HEK293T (cell line): ENCODE results near the gene DMAC2.

Experiments
- CTCF ChIA-PET: fragments of 350-600 bp; formaldehyde crosslinking; extraction: SDS; loops from one replicate; lab custom pipeline; 2021; ENCODE audit warnings: antibody characterized with exemption, inconsistent platforms; lab: Yijun Ruan, JAX
- POLR2A ChIA-PET: fragments of 350-600 bp; formaldehyde crosslinking; extraction: SDS; loops from one replicate; lab custom pipeline; 2020; ENCODE audit warnings: antibody characterized with exemption, inconsistent platforms; lab: Yijun Ruan, JAX
- DNase-seq: peaks from one replicate; pipeline ENCODE4 v3.0.0; 2012; ENCODE audit warnings: mixed read lengths; ENCODE audit errors: extremely low spot score
- ARNT ChIP-seq: fragments of 450-650 bp; IDR thresholded peaks from 2 replicates; pipeline ENCODE4 v1.6.1; 2017; ENCODE audit warnings: mild to moderate bottlenecking
- BHLHE40 ChIP-seq: fragments of 450-650 bp; IDR thresholded peaks from 2 replicates; pipeline ENCODE4 v1.6.1; 2016; ENCODE audit warnings: mild to moderate bottlenecking, moderate library complexity, borderline replicate concordance
- CTBP1 ChIP-seq: fragments of 450-650 bp; IDR thresholded peaks from 2 replicates; pipeline ENCODE4 v1.6.1; 2016; ENCODE audit warnings: borderline replicate concordance
- ELF4 ChIP-seq: fragments of 450-650 bp; IDR thresholded peaks from 2 replicates; pipeline ENCODE4 v1.6.1; 2017; ENCODE audit warnings: antibody characterized with exemption
- FOXA1 ChIP-seq: fragments of 450-650 bp; IDR thresholded peaks from 2 replicates; pipeline ENCODE4 v1.6.1; 2016; ENCODE audit warnings: mild to moderate bottlenecking
- FOXK2 ChIP-seq: fragments of 450-650 bp; IDR thresholded peaks from 2 replicates; pipeline ENCODE4 v1.6.1; 2016; ENCODE audit warnings: mild to moderate bottlenecking
- FOXM1 ChIP-seq: fragments of 450-650 bp; IDR thresholded peaks from 2 replicates; pipeline ENCODE4 v1.6.1; 2017; ENCODE audit warnings: mild to moderate bottlenecking, borderline replicate concordance
- HDGF ChIP-seq: fragments of 450-650 bp; IDR thresholded peaks from 2 replicates; pipeline ENCODE4 v1.6.1; 2017; ENCODE audit warnings: antibody characterized with exemption, borderline replicate concordance
- L3MBTL2 ChIP-seq: fragments of 450-650 bp; conservative IDR thresholded peaks from 2 replicates; pipeline ENCODE4 v1.6.1; 2016; ENCODE audit warnings: mild to moderate bottlenecking
- LEF1 ChIP-seq: fragments of 450-650 bp; IDR thresholded peaks from 2 replicates; pipeline ENCODE4 v1.6.1; 2017; ENCODE audit warnings: mild to moderate bottlenecking, borderline replicate concordance
- NFRKB ChIP-seq: fragments of 450-650 bp; IDR thresholded peaks from 2 replicates; pipeline ENCODE4 v1.6.1; 2016; ENCODE audit warnings: mild to moderate bottlenecking, moderate library complexity
- PKNOX1 ChIP-seq: fragments of 450-650 bp; IDR thresholded peaks from 2 replicates; pipeline ENCODE4 v1.6.1; 2016
- SP1 ChIP-seq: fragments of 450-650 bp; IDR thresholded peaks from 2 replicates; pipeline ENCODE4 v1.6.1; 2017
- SUZ12 ChIP-seq: fragments of 450-650 bp; IDR thresholded peaks from 2 replicates; pipeline ENCODE4 v1.6.1; 2016; ENCODE audit warnings: mild to moderate bottlenecking
- TARDBP ChIP-seq: fragments of 450-650 bp; IDR thresholded peaks from 2 replicates; pipeline ENCODE4 v1.6.1; 2016
- ZNF384 ChIP-seq: fragments of 450-650 bp; IDR thresholded peaks from 2 replicates; pipeline ENCODE4 v1.6.1; 2016

Gene DMAC2

GRCh38 chr19:41408256-41408655 lies 31.5 kb downstream of the DMAC2 start:
- ChIA-PET CTCF (interaction anchor here (0.6 to 1.4 kb wide), 3 partner anchors 22 to 31 kb away, joined by 3 to 6 read pairs (median 4); partner anchors contain the start of gene DMAC2), POLR2A (interaction anchor here (0.7 to 1.9 kb wide), 2 partner anchors 9 to 31 kb away, joined by 5 to 8 read pairs; partner anchors contain the start of gene DMAC2)
- no peak for DNase-seq
- TF ChIP-seq NFRKB (no peak), CTBP1 (no peak), FOXK2 (no peak), FOXA1 (no peak), ZNF384 (no peak), FOXM1 (no peak), ARNT (no peak), LEF1 (no peak), HDGF (no peak), SUZ12 (no peak), BHLHE40 (no peak), L3MBTL2 (no peak), SP1 (no peak), PKNOX1 (no peak), TARDBP (no peak), ELF4 (no peak)

GRCh38 chr19:41407271-41407670 lies 32.4 kb downstream of the DMAC2 start:
- TF ChIP-seq HDGF (no peak), CTBP1 (no peak), NFRKB (no peak)
- DNase-seq = no peak
- POLR2A ChIA-PET = no interaction called here
- CTCF ChIA-PET = interaction anchor here (0.6 kb wide), 1 partner anchor 28 kb away, joined by 4 read pairs; no protein-coding TSS in a partner anchor

- no peak for DNase-seq
- ChIA-PET CTCF (interaction anchor here (0.5 kb wide), 1 partner anchor 484 kb away, joined by 3 read pairs; no protein-coding TSS in a partner anchor), POLR2A (interaction anchor here (1.1 kb wide), 1 partner anchor 34 kb away, joined by 5 read pairs; the partner anchor contains the start of gene DMAC2)
- TF ChIP-seq CTBP1 (no peak), BHLHE40 (no peak)
Observed at GRCh38 chr19:41405776-41406175, 33.9 kb downstream of the DMAC2 start.

GRCh38 chr19:41403181-41403970 lies 36.3 kb downstream of the DMAC2 start:
- POLR2A ChIA-PET = no interaction called here
- no peak for DNase-seq
- CTCF ChIA-PET = no interaction called here
- TF ChIP-seq LEF1 = no peak
- TF ChIP-seq SP1 = no peak
- TF ChIP-seq HDGF = no peak
- no peak for TF ChIP-seq FOXA1

GRCh38 chr19:41402010-41402409 lies 37.7 kb downstream of the DMAC2 start:
- ChIA-PET POLR2A (no interaction called here), CTCF (interaction anchor here (0.8 kb wide), 1 partner anchor 23 kb away, joined by 3 read pairs; no protein-coding TSS in a partner anchor)
- TF ChIP-seq CTBP1 (no peak), FOXM1 (no peak), FOXK2 (no peak), ELF4 (no peak), TARDBP (no peak), ZNF384 (no peak), SP1 (no peak), BHLHE40 (no peak)
- no peak for DNase-seq

GRCh38 chr19:41401483-41401882 lies 38.2 kb downstream of the DMAC2 start:
- ChIA-PET POLR2A (no interaction called here), CTCF (no interaction called here)
- TF ChIP-seq FOXA1 (no peak), L3MBTL2 (no peak), PKNOX1 (no peak), CTBP1 (no peak), ARNT (no peak), FOXK2 (no peak), FOXM1 (no peak), NFRKB (no peak), SP1 (no peak)
- no peak for DNase-seq

- CTCF ChIA-PET = no interaction called here
- no peak for DNase-seq
- TF ChIP-seq PKNOX1 (no peak), TARDBP (no peak), SP1 (no peak), HDGF (no peak), ARNT (no peak), BHLHE40 (no peak), CTBP1 (no peak), ELF4 (no peak), FOXK2 (no peak), L3MBTL2 (no peak), FOXA1 (no peak), LEF1 (no peak), FOXM1 (no peak), SUZ12 (no peak), ZNF384 (no peak), NFRKB (no peak)
- POLR2A ChIA-PET = interaction anchor here (0.9 to 1.9 kb wide), 2 partner anchors 9 to 40 kb away, joined by 5 to 8 read pairs; partner anchors contain the start of gene DMAC2
Observed at GRCh38 chr19:41399525-41399924, 40.2 kb downstream of the DMAC2 start.
